ENCODE data around the gene SPANXN4.

GRCh38 chrX:142978130-142978684 is 47.5 kb upstream of the SPANXN4 start:
- TF ChIP-seq, protein P1, sequence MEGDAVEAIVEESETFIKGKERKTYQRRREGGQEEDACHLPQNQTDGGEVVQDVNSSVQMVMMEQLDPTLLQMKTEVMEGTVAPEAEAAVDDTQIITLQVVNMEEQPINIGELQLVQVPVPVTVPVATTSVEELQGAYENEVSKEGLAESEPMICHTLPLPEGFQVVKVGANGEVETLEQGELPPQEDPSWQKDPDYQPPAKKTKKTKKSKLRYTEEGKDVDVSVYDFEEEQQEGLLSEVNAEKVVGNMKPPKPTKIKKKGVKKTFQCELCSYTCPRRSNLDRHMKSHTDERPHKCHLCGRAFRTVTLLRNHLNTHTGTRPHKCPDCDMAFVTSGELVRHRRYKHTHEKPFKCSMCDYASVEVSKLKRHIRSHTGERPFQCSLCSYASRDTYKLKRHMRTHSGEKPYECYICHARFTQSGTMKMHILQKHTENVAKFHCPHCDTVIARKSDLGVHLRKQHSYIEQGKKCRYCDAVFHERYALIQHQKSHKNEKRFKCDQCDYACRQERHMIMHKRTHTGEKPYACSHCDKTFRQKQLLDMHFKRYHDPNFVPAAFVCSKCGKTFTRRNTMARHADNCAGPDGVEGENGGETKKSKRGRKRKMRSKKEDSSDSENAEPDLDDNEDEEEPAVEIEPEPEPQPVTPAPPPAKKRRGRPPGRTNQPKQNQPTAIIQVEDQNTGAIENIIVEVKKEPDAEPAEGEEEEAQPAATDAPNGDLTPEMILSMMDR (IDR thresholded peaks at IDR 0.05; ENCODE audit: low read length): no peak
- TF ChIP-seq EZH2 (IDR thresholded peaks at IDR 0.05; ENCODE audit: borderline replicate concordance, low read length): no peak

Data from OCI-LY1 (cell line).